Measurements from ENCODE around the gene PNPLA2.

DNA sequence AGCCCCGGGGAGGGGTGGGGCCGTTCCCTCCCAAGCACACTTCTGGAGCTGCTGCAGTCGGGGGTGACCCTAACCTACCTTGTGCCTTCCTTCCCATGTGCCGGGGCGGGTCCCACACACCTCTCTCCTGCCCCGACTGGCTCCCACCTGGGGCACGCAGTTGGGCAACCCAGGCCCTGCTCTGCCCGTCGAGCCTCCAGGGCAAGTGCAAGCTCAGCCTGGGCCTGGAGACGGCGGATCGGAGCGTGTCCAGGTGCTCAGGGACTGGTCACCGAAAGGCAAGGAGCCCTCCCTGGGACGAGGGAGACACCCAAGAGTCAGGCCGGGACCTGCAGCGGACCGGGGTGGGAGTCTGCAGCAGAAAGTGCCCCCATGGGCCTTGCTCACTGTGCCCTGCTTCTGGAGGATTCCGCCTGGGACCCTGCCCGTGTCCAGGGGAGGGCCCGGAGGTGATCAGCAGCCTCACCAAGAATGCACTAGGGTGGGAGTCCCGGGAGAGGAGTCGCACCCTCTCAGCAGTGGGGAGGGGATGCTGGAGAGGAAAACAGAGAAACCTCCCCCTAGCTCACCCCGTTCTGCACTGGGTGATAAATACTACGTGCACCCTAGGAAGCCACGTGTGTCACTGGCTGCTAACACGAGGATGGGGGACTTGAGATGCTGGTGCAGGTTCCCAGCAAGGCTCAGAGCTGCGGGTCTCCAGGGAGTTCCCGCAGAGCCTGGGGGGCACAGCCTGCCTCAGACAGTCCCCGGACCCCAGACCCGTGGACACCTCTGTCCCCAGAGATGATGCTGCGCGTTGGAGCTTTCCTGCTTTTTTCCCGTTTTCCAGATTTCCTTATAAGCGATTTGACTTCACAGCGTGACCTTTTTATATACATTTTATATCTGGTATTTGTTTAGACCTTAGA lies 36.2 kb upstream of the PNPLA2 start:
- TF ChIP-seq, protein P1, sequence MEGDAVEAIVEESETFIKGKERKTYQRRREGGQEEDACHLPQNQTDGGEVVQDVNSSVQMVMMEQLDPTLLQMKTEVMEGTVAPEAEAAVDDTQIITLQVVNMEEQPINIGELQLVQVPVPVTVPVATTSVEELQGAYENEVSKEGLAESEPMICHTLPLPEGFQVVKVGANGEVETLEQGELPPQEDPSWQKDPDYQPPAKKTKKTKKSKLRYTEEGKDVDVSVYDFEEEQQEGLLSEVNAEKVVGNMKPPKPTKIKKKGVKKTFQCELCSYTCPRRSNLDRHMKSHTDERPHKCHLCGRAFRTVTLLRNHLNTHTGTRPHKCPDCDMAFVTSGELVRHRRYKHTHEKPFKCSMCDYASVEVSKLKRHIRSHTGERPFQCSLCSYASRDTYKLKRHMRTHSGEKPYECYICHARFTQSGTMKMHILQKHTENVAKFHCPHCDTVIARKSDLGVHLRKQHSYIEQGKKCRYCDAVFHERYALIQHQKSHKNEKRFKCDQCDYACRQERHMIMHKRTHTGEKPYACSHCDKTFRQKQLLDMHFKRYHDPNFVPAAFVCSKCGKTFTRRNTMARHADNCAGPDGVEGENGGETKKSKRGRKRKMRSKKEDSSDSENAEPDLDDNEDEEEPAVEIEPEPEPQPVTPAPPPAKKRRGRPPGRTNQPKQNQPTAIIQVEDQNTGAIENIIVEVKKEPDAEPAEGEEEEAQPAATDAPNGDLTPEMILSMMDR (IDR thresholded peaks at IDR 0.05 in 4 of 5, conservative IDR thresholded peaks at IDR 0.05 in 1 of 5) = no peak
- TF ChIP-seq POLR2A (IDR thresholded peaks at IDR 0.05) = no peak

Data from gastrocnemius medialis (tissue), 4 donors.